HL-60 (cell line): Measurements from ENCODE around the gene CMC1.

Experiments used
- GABPA ChIP-seq: IDR thresholded peaks from 2 replicates; pipeline ENCODE4 v1.6.1; 2012; ENCODE audit warnings: low read depth
- POLR2AphosphoS5 ChIP-seq: IDR thresholded peaks from 2 replicates; pipeline ENCODE4 v1.6.1; 2012; ENCODE audit warnings: low read depth
- SPI1 ChIP-seq: IDR thresholded peaks from 2 replicates; pipeline ENCODE4 v1.6.1; 2012; ENCODE audit warnings: low read depth, mild to moderate bottlenecking, borderline replicate concordance
- TF ChIP-seq, protein P1 (sequence below): IDR thresholded peaks from one replicate; pipeline ENCODE4 v1.5.1; 2011; ENCODE audit warnings: low read length, control low read depth, inconsistent platforms; ENCODE audit not compliant: insufficient read depth
- TF ChIP-seq, protein P2 (sequence below): IDR thresholded peaks from 2 replicates; pipeline ENCODE4 v1.6.1; 2012; ENCODE audit warnings: low read depth; ENCODE audit not compliant: insufficient replicate concordance

DNA sequence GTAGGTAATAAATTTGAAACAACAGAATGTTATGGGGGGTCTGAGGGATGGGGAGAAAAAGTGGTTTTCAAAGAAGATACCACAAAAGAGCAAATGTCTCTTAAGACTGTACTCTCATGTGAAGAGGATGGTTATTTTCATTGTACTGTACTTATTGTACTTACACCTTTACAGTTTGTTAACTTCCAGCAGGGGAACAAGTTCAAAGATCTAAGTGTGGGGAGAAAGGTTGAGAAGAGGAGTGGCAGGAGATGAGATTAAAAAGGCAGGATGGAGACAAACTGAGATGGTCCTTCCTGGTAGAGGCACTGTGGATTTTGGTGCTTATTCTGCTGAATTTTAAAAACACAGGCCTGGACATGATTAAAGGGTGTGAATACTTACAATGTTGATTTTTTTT, 101.7 kb downstream of the CMC1 start:
- TF ChIP-seq, protein P1, sequence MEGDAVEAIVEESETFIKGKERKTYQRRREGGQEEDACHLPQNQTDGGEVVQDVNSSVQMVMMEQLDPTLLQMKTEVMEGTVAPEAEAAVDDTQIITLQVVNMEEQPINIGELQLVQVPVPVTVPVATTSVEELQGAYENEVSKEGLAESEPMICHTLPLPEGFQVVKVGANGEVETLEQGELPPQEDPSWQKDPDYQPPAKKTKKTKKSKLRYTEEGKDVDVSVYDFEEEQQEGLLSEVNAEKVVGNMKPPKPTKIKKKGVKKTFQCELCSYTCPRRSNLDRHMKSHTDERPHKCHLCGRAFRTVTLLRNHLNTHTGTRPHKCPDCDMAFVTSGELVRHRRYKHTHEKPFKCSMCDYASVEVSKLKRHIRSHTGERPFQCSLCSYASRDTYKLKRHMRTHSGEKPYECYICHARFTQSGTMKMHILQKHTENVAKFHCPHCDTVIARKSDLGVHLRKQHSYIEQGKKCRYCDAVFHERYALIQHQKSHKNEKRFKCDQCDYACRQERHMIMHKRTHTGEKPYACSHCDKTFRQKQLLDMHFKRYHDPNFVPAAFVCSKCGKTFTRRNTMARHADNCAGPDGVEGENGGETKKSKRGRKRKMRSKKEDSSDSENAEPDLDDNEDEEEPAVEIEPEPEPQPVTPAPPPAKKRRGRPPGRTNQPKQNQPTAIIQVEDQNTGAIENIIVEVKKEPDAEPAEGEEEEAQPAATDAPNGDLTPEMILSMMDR, result no peak
- TF ChIP-seq, protein P2, sequence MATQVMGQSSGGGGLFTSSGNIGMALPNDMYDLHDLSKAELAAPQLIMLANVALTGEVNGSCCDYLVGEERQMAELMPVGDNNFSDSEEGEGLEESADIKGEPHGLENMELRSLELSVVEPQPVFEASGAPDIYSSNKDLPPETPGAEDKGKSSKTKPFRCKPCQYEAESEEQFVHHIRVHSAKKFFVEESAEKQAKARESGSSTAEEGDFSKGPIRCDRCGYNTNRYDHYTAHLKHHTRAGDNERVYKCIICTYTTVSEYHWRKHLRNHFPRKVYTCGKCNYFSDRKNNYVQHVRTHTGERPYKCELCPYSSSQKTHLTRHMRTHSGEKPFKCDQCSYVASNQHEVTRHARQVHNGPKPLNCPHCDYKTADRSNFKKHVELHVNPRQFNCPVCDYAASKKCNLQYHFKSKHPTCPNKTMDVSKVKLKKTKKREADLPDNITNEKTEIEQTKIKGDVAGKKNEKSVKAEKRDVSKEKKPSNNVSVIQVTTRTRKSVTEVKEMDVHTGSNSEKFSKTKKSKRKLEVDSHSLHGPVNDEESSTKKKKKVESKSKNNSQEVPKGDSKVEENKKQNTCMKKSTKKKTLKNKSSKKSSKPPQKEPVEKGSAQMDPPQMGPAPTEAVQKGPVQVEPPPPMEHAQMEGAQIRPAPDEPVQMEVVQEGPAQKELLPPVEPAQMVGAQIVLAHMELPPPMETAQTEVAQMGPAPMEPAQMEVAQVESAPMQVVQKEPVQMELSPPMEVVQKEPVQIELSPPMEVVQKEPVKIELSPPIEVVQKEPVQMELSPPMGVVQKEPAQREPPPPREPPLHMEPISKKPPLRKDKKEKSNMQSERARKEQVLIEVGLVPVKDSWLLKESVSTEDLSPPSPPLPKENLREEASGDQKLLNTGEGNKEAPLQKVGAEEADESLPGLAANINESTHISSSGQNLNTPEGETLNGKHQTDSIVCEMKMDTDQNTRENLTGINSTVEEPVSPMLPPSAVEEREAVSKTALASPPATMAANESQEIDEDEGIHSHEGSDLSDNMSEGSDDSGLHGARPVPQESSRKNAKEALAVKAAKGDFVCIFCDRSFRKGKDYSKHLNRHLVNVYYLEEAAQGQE, result no peak
- TF ChIP-seq POLR2AphosphoS5 (no peak), GABPA (no peak), SPI1 (no peak)
